DMS 273 treated with DMSO at 0.1 percent for 48 hours (cell line): ENCODE data around the gene KCNS3.

Experiments used
- DNase-seq: peaks from one replicate; lab custom pipeline; 2025; lab: John Stamatoyannopoulos, UW

Gene KCNS3, protein sequence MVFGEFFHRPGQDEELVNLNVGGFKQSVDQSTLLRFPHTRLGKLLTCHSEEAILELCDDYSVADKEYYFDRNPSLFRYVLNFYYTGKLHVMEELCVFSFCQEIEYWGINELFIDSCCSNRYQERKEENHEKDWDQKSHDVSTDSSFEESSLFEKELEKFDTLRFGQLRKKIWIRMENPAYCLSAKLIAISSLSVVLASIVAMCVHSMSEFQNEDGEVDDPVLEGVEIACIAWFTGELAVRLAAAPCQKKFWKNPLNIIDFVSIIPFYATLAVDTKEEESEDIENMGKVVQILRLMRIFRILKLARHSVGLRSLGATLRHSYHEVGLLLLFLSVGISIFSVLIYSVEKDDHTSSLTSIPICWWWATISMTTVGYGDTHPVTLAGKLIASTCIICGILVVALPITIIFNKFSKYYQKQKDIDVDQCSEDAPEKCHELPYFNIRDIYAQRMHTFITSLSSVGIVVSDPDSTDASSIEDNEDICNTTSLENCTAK

DNA sequence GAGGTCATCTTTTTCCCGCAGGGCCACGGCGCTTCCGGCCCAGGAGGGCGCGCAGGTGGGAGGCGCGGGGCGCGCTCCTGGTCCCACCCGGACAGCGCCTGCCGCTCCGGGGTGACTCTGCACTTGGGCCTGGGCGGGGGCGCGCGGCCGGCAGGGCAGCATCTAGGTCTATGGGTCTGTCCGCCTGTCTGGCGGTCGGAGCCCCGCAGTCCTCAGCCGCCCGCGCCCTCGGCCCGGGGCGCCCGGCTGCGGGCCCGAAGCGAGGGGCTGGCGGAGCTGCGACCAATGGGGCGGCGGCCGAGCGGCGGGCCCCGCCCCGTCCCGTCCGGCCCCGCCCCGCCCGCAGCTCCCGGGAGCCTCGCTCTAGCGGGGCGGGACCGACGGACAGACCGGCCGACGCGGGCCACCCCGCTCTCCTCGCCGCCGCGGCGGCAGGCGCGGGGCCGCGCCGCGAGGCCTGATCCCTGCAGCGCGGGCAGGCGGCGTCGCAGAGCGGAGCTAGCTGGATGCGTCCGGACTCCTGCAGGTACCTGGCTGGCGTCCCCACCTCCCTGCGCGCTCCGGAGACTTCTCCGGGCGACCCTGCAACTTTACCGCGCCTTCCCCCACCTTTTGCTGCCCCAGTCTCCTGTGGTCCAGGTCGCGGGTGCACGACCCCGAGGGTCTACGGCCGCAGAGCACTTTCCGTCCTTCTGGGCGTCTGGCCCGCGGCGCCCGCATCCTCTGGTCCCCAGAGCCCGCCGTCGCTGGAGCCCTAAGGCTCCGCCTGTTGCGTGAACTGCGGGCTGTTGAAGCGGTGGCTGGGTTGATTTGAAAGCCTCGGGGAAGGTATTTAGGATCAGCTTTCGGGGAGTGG, at the start of gene KCNS3:
KCNS3 (plus strand) TSS at position 387 of the 856 bp plus-strand sequence. CDS start 52,342 bp downstream, outside the sequence.
- no peak for DNase-seq

DNA sequence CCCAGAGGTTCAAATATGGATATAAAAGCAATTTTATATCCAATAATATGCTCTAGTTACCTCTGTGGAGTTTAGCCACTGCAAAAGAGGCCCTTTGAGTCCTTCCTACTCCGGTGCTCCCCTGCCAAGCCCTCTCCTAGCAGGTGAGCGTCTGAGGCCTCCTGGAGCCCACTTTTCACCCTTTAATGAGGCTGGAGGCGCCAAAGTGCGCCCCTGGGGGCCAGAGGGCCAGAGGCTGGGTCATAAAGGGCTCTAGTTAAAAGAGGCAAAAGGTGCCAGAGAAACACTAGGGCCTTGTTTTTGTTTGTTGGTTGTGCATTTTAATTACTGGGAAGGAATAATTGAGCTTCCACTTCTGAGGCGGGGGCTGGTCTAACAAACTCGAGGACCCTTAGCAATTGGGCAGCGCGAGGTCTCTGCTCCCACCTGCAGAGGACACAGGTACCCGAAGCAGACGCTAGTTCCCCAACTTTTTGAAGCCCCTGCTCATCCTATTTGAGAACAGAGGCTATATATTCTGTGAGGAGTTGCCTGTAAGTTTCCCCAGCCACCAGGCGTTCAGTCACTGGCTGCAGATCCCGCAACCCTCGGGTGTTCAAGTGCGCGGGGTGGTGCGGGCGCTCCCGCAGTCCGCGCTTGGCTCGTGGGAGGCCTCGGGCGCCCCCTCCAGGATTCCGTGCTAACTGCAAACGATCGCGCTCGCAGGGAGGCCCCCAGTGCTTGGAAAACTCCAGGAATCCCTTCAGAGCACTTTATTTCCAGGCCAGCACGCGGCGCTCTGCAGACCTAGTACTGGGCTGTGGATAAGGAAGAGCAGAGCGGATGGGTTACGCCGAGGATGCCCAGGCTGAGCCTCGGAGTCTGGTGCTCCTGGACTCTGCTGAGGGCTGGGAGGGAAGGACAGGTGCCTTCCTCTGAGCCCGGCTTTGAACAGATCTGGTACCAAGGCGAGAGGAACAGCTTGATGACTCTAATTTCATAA, 48.1 kb upstream of the KCNS3 start:
- peak; percentile 87 for DNase-seq

DNA sequence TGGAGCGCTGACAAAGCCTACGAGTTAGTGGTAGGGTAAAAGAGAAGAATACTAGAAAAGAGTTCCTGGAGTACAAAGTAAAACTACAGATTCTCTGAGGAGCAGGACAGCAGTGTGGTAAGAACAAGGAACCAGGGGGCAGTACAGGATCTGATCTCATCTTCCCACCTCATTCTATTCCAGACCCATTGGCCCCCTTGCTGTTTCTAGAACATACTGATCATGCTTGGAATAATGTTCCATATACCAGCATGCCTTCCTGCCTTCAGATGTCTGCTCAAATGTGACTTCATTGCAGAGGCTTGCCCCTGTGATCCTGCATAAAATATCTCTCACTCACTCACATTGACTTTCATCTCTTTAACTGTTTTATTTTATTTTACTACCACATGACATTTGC, 43.0 kb upstream of the KCNS3 start:
- DNase-seq: no peak

DNA sequence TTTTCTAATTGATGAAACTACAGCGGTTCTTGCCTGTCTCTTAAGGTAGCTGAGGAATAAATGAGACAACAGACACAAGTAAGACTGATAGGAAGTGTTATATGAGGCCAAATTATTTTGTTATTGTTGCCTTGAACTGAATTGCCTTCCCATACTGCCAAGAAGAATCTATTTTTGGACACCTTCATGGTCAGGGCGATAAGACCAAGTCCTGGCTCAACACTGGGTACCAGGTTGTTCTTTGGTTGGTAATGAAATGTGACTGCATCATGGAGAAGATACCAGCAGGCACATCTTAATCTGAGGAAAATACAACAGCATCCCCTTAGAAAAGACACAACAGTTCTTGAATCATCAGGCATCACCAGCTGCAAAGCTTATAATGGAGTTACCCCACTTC, 38.5 kb upstream of the KCNS3 start:
- DNase-seq: no peak

DNA sequence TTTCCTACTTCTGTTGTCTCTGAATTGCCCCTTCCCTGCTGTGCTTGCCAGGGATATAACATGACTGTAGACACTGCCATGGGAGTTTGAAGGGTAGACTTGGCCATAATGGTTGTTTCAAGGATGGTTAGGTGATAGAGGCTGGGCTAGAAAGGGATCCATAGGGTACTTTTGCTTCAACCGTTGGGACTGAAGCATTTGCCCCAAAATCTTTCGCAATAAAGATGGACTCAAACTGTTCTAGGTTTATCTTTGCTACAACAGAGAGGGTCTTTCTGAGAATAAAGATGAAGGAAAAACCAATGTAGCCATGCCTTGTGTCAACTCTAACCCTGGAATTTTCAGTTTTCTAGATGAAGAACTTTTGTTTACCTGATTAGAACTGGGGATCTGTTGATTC, 35.0 kb upstream of the KCNS3 start:
- DNase-seq: no peak

DNA sequence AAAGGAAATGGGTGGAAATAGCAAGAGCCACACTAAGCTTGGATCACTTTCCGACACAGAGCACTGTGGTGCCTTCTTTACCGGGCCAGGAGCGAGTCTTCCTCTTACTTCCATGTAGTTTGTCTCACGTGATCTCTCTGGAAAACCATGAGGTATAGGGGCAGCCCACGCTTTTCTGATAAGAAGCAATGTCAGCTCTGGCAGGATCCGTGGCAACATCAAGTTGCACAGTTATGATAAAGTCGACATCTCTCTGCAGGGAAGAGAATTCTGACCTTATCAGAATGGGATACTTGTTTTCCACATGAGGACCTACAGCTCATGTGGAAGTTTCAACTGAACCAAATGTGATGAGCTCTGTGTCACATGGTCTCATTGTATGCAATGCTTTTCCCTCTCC, 32.7 kb upstream of the KCNS3 start:
- no peak for DNase-seq

DNA sequence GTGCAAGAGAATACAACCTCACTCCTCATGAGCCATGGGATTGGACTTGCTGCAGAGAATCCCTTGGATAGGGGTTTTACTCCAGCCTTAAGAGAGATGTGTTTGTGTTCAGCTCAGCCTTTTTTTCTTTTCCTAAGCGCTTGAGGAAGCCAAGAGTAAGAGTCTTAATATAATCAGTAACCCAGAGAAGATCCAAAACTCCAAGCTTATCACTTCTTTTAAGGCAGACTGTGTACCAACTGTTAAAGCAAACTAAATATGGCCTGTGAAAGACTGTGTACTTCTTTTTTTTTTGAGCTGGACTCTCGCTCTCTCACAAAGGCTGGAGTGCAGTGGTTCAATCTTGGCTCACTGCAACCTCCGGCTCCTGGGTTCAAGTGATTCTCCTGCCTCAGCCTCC, 31.8 kb upstream of the KCNS3 start:
- DNase-seq: no peak

DNA sequence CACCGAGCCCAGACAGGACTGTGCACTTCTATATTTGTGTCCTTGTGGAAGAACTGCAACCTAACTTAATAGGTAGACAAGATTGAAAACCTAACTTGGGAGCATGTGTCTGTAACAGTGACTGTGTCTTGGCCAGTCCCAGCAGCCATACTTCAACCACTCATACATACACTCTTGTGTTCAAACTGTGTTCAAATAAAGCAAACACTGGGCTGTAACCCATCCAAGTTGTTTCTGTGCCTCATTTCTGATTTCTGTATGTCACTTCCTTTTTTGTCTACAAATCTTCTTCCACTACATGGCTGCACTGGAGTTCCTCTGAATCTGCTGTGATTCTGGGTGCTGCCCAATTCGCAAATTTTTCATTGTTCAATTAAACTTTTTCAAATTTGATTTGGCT, 31.2 kb upstream of the KCNS3 start:
- no peak for DNase-seq

DNA sequence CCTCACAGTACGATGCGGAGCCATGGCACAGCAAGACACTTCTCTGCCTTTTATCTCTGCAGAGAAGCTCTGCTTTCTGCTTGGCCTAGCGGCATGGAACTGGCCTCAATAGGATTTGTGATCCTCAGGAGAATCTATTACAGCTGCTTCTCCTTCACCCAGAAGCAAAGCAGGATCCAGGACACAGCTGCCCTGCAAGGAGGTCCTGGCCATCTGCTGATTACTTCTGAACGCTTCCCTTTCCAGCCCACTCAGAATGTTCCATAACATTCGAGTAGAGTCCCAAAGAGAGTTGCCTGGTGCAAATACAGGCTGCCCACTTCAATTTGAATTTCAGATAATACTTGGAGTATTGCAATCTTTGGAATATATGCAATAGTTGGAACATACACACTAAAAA, 29.2 kb upstream of the KCNS3 start:
- no peak for DNase-seq

DNA sequence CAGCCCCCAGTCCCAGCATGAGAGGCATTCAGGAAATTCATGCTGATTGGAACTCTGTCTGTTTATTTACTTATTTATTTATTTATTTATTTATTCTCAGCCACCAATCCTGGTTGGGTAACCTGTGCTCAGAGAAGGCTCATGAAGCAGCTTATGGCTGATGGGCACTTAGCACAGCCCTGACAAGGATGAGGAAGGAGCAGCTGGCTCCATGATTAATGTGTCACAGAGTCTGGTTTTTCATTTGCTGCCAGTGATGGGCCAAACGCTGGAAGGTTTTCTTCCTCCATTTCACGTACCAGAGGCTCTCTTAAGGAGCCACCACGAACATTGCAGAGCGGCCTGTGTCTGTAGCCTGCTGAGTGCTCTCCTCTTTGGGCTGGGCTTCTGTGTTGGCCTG, 28.3 kb upstream of the KCNS3 start:
- no peak for DNase-seq

DNA sequence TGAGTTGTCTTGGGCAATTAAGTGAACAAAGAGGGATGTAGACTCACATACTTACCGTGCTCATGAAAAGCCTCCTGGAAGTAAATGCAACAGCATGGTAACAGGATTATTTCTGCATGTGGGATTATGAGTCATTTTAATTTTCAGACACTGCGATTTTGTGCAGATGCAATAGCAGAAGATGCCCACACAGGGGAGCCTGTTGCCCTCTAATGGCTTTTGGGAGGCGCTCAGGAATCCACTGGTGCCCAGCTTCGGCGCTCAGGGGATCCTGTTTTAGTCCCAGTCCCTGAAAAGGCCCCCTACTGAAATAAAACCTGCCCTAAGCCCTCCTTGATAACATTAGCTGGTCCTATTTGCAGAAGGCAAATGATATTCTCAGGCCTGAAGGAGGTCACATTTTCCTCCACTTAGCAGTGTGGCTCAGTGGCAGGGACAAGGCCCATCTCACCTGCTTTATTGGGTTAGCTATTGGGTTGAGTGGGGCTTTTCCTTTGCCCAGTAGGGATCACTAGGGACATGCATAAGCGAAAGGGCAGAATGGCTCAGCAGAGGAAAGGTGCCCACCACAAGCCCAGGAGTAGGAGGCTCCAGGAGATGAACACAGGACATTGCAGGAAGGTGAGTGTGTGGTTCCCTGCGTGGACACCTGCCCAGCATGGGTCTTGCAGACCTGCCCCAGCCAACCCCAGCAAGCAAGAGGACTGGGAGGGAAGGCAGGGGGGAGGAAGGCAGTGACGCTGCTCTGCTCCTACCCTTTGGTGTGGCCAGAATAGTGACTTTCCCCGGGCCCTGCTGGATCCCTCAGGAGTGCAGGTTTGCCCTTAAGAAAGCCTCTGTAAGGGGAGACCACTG, 26.5 kb upstream of the KCNS3 start:
- DNase-seq: no peak

DNA sequence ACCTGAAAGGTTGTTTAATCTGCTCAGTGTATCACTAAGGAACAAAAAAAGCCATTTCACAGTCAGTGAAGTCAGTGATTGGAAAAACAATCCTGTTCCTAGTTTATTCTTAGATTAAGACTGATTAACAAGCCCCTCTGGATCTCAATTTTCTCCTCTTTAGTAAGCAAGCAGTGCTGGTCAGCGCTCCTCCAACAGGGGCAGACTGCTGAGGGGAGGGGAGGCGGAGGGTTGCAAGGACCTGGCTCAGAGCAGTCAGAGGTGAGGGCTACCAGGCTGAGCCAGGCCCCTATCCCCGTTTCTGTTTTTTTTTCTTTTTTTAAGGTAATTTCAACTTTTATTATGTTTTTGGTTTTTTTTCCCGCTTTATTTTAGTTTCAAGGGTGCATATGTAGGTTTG, 24.7 kb upstream of the KCNS3 start:
- no peak for DNase-seq

DNA sequence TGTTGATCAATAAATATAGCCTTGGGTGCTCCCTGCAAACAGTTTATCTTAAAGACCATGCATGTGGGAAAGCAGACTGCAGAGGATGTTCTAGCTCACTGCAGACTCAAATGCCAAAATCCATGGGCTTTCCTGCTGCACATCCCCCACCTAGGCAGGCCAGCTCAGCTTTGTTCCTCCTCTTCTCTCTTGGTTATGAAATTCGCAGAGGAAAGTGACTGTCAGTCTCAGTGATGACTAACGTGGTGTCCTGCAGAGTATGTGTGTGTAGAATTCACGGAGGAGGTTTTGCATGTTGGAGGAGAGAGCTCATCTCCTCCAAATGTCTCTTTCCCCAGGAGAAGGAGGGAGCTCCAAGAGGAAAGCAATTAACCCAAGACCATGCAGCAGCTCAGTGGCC, 21.4 kb upstream of the KCNS3 start:
- DNase-seq: peak; percentile 20

DNA sequence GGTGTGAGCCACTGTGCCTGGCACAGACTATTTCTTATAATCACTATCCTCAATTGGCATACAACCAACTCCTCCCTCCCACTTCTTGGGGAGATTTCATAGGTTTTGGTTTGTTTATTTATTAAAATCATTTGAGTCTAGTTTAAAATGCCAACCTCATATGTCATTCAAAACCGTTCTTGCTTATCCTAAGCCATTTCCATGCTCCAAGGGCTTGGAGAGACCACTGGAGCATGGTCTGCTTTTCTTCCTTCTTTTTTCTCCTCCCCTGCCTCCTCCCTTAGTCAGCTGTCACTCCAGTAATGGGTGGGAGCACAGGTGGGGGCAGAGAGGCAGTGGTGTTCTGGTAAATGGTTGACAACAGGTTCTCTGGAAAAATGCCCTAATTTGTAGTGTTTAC, 20.4 kb upstream of the KCNS3 start:
- DNase-seq: no peak

DNA sequence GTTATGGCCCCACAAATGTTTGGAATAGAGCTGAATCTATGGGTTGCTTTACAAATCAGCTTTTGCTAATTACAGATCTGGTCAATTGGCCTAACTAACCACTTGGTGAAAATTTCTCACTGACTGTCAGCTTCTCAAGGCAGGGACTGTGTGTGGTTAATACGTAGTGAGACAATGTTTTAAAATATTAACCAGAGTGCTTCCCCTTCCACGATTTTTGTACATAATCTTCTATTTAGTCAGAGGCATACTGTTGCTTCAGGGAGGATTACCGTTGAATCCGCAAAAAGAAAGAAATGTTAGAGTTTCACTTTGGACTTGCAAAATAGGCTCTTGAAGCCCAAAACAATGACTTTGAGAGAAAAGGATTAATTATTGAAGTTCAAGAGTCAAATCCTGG, 14.9 kb upstream of the KCNS3 start:
- DNase-seq: no peak

DNA sequence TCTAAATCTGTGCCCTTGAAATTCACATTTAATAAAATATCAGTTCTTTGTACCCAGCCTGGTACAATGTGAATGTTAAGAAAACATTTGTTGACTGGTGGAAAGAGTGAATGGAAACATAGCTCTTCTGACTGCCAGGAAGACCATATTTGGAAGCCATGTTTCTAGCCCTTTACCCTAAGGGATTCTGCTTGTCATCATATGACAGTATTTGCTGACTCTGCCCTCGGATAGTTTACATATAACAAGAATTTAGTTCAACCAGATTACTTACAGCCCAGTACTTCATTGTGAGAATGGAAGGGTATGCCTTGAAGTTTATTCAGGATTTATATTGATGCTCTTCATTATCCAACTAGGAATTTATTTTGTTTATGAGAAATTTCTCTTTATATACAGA, 13.8 kb upstream of the KCNS3 start:
- no peak for DNase-seq

DNA sequence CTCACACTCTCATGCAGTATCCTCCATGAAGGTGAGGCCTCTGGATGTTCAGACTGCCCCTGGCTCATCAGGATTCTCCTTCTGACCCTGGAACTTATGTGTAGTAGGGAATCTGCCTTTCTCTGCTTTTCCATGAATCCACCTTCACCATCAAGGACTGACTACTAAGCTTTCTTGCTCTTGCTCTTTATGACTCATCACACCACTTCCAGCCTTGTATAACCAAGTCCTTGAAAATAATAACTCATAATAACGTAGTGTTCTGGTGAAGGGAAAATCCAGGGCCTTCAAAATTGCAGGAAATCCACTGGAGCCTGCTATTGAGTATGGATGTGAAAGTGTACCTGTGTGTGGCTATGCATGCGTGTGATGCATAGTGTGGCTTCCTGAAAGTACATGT, 11.3 kb upstream of the KCNS3 start:
- no peak for DNase-seq

DNA sequence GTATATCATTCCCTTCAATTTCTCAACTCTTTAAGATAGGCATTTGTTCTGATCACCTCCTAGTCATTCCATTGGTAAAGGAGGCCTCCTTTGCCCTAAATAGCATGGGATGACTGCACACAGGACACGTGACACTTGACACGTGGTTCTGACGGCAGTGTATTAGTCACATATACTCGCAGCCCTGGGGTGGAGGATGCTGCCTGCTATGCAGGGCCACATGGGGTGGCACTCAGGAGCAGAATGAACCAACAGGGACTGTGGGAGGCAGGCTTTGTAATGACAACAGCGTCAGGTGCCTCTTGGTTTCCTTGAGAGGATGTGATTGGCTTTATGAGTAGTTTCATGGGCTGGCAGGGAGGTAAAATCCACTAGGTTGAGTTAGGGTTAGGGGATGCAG, 9.3 kb upstream of the KCNS3 start:
- DNase-seq: no peak

DNA sequence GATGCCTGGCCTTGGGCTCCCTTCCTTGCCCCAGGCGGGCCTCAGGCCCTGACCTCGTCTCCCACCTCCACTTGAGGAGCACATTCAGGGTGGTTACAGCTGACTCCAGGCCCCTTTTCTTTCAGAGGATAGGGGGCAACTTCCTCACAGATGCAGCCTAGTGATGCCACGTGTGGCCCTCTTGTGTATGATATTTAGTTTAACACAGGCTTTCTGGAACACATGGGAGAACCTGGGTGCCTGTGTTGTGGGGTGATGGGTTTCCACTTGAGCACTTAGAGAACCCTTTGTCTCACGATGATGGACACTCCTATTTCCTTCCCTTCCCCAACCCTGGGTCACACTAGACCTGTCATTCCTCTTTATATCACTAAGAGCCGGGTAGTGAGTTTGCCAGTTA, 6.8 kb upstream of the KCNS3 start:
- no peak for DNase-seq

DNA sequence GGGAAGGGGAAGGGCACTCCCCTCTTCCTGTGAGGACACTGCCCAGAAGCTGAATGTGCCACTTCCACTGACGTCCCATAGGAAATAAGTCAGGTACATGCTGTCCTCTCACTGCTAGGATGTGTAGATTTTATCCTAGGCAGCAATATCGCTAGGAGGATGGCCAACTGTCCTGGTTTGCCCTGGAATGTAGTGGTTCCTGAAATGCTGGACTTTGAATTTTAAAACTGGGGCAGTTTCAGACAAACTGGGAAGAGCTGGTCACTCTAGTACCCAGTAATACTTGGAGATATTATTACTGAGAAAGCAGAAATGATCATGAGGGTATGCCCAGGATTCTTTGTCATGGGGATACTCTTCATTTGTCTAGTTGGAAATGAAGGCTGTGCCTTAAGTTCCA, 5.4 kb upstream of the KCNS3 start:
- no peak for DNase-seq

DNA sequence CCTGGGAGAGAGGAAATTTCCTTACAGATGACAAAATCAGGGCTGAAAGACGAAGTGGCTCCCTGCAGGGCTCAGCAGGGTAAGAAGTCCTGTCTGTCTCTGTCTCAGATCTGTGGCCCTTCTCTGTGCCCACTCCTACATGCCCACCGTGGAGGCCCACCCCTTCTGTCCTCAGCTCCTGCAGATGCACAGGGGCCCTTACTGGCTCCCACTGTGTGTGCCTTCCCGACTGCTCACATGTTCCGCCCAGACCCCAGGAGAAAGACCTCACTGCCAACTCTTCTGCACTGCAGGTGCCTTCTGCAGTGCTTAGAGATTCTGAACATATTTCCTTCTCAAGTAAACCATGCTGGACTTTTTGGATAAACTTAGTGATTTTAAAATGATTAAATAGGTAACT, 1.9 kb upstream of the KCNS3 start:
- DNase-seq: no peak
